Activated naive CD4-positive, alpha-beta T cell treated with anti-CD3 and anti-CD28 coated beads for 36 hours (primary cell): ENCODE measurements around the gene TF. TPM values are rescaled to one million over a fixed set of nuclear protein-coding genes. Genes with fewer than 3 reads are reported as not detected.

Experiments
- CTCF ChIA-PET: fragments of 350-600 bp; sonication (Branson Sonifier 250); formaldehyde crosslinking; loops from one replicate; lab custom pipeline; 2021; ENCODE audit warnings: antibody characterized with exemption; lab: Charles Lee
- DNase-seq: peaks from one replicate; pipeline ENCODE4 v3.0.0-alpha.2; 2020
- H3K27ac Mint-ChIP-seq: one replicate; pipeline ENCODE4 v1.8.0; 2021; ENCODE audit warnings: mild to moderate bottlenecking, mixed read lengths
- H3K27me3 Mint-ChIP-seq: one replicate; pipeline ENCODE4 v1.8.0; 2021; ENCODE audit warnings: low read depth, mixed read lengths
- H3K36me3 Mint-ChIP-seq: one replicate; pipeline ENCODE4 v1.8.0; 2021; ENCODE audit warnings: low read depth, mixed read lengths
- H3K4me1 Mint-ChIP-seq: one replicate; pipeline ENCODE4 v1.8.0; 2021; ENCODE audit warnings: low read depth, mixed read lengths
- H3K4me3 Mint-ChIP-seq: one replicate; pipeline ENCODE4 v1.8.0; 2021; ENCODE audit warnings: mild to moderate bottlenecking, moderate library complexity, mixed read lengths
- H3K9me3 Mint-ChIP-seq: one replicate; pipeline ENCODE4 v1.8.0; 2021; ENCODE audit warnings: mixed read lengths
- intact Hi-C: fragments of 100-400 bp; cut with micrococcal nuclease; formaldehyde crosslinking; loops from one replicate; pipeline ENCODE4 v1.15.1; 2023
- total RNA-seq, 2 experiments: library from RNA; stranded (reverse); gene quantifications; one replicate each; pipeline ENCODE4 v1.2.3, GENCODE V29; 2021

TF gene
- total RNA-seq, 2 experiments from 2014 or later: 0.07 to 0.52 TPM

- Mint-ChIP-seq H3K36me3 (no peaks in the 10 kb centered on the region), H3K9me3 (no peaks in the 10 kb centered on the region), H3K4me3 (no peak overlapping the region), H3K27me3 (peaks cover 35% of the 10 kb centered on the region), H3K4me1 (peaks cover 6% of the 10 kb centered on the region), H3K27ac (no peak overlapping the region)
- intact Hi-C loops: no loop called here
- no peak for DNase-seq
- CTCF ChIA-PET: no interaction called here
Measured at GRCh38 chr3:133749427-133750258, 3.5 kb downstream of the TF start.

DNA sequence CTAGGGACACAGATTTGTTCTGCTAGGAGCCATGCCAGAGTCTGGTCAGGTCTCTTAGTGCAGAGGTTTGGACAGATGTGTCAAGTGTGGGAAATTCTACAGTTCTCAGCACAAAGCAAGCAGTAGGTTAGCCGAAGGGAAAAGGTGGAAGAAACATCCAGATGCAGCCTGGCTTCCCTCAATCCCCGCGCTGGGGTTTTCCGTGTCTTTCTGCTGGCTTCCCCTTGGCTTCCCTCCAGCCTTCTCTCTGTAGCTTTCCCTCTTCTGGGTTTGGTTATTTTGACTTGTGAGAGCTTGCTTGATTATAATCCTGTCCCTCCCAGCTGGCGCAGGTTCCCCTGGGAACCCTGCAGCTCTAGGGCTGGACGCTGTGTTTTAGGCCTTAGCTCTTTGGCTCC, 4.1 kb downstream of the TF start:
- H3K4me3 Mint-ChIP-seq: no peak overlapping the region
- no peaks in the 10 kb centered on the region for H3K9me3 Mint-ChIP-seq
- no peaks in the 10 kb centered on the region for H3K36me3 Mint-ChIP-seq
- H3K27me3 Mint-ChIP-seq: peaks cover 30% of the 10 kb centered on the region
- intact Hi-C loops: no loop called here
- H3K27ac Mint-ChIP-seq: no peak overlapping the region
- CTCF ChIA-PET: no interaction called here
- DNase-seq: no peak
- peaks cover 6% of the 10 kb centered on the region for H3K4me1 Mint-ChIP-seq

GRCh38 chr3:133753107-133753778, 7.0 kb downstream of the TF start:
- Mint-ChIP-seq H3K27me3 (peaks cover 10% of the 10 kb centered on the region), H3K27ac (no peak overlapping the region), H3K4me1 (no peaks in the 10 kb centered on the region), H3K36me3 (no peaks in the 10 kb centered on the region), H3K4me3 (no peak overlapping the region), H3K9me3 (no peaks in the 10 kb centered on the region)
- intact Hi-C loops: no loop called here
- CTCF ChIA-PET: no interaction called here
- no peak for DNase-seq

- H3K9me3 Mint-ChIP-seq: no peaks in the 10 kb centered on the region
- H3K4me3 Mint-ChIP-seq: no peak overlapping the region
- peaks cover 7% of the 10 kb centered on the region for H3K27me3 Mint-ChIP-seq
- CTCF ChIA-PET: no interaction called here
- H3K4me1 Mint-ChIP-seq: no peaks in the 10 kb centered on the region
- no peak for DNase-seq
- H3K36me3 Mint-ChIP-seq: no peaks in the 10 kb centered on the region
- intact Hi-C loops: no loop called here
- no peak overlapping the region for H3K27ac Mint-ChIP-seq
Measured at GRCh38 chr3:133753779-133754164, 7.6 kb downstream of the TF start.

GRCh38 chr3:133754455-133754854, 8.3 kb downstream of the TF start:
- DNase-seq: no peak
- CTCF ChIA-PET: interaction anchor here (0.5 kb wide), 1 partner anchor 310 kb away, joined by 3 read pairs; no protein-coding TSS in a partner anchor
- H3K4me3 Mint-ChIP-seq: no peak overlapping the region
- H3K4me1 Mint-ChIP-seq: no peaks in the 10 kb centered on the region
- H3K36me3 Mint-ChIP-seq: no peaks in the 10 kb centered on the region
- H3K27ac Mint-ChIP-seq: no peak overlapping the region
- intact Hi-C loops: no loop called here
- peaks cover 4% of the 10 kb centered on the region for H3K27me3 Mint-ChIP-seq
- H3K9me3 Mint-ChIP-seq: no peaks in the 10 kb centered on the region

GRCh38 chr3:133754973-133755828, 9.0 kb downstream of the TF start:
- Mint-ChIP-seq H3K36me3 (no peaks in the 10 kb centered on the region), H3K4me3 (no peak overlapping the region), H3K27ac (no peak overlapping the region), H3K4me1 (no peaks in the 10 kb centered on the region), H3K27me3 (peaks cover 4% of the 10 kb centered on the region), H3K9me3 (no peaks in the 10 kb centered on the region)
- CTCF ChIA-PET: no interaction called here
- intact Hi-C loops: no loop called here
- DNase-seq: no peak

DNA sequence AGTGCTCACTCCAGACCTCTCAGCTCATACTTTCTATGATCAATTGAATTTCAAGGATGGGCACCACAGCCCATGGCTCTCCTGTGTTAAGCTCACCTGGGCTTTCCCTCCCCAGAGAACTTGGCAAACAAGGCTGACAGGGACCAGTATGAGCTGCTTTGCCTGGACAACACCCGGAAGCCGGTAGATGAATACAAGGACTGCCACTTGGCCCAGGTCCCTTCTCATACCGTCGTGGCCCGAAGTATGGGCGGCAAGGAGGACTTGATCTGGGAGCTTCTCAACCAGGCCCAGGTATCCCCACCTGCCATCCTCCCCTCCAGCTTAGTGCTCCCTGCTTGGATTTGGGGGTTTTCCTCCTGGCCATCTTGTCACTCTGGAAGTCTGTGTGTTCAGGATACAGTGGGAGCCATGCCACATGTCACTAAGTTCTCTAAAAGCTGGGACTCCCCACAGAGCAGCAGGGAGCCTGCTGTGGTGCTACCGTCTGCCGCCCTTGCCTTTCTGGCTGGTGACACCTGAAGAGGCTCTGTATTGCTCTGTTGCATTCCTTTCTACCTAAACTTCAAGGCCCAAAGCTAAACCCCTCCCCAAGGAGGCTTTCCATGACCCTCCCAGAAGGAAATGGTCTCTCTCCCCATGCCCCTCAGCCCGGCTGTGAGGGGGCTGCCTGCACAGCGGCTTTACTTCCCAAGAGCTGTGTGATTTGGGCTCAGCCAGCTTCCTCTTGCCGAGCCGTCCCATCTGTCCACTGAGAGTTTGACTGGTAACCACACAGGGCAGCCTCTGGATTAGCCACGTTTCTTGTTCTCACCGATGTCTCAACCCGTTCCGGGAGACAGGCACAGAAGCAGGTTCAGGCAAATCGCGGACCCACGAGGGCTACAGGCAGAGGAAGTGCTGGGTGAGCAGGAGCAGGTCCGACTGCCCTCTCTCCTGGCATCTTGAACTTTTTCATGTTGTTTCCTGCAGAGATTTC, 10.8 kb downstream of the TF start:
- DNase-seq: no peak
- Mint-ChIP-seq H3K4me3 (no peak overlapping the region), H3K9me3 (no peaks in the 10 kb centered on the region), H3K27me3 (peaks cover 4% of the 10 kb centered on the region), H3K4me1 (no peaks in the 10 kb centered on the region), H3K36me3 (no peaks in the 10 kb centered on the region), H3K27ac (no peak overlapping the region)
- intact Hi-C loops: no loop called here
- CTCF ChIA-PET: no interaction called here

DNA sequence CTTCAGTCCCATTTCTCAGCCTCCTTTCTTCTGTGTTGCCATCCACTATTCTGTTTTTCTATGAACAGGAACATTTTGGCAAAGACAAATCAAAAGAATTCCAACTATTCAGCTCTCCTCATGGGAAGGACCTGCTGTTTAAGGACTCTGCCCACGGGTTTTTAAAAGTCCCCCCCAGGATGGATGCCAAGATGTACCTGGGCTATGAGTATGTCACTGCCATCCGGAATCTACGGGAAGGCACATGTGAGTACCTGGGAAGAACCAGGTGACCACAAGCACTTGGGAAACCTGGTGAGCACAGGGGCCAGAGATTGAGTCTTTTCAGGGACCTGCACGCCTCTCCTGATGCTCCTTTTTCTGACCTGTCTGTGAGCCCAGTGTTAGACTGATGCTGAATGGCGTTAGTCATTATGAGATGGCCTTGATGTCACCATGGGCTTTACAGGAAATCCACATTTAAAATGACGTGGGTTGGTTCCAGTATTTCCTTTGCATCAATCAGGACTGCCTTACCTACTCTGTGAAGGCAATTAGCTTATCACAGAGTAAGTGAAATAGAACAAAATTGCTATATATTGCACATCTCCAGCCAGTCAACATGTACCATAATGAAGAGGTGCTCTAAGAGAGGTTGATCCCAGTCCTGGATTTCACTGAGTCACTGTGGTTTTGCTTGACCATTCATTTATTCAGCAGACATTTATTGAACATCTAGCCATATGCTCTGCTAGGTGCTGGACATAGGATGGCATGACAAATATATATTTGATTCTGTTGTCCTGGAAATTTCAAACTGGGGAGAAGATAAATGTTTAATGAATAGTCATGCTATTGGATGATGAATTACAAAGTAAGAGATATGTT, 11.7 kb downstream of the TF start:
- CTCF ChIA-PET: no interaction called here
- Mint-ChIP-seq H3K4me3 (no peak overlapping the region), H3K27me3 (peaks cover 7% of the 10 kb centered on the region), H3K4me1 (no peaks in the 10 kb centered on the region), H3K27ac (no peak overlapping the region), H3K9me3 (no peaks in the 10 kb centered on the region), H3K36me3 (no peaks in the 10 kb centered on the region)
- no peak for DNase-seq
- intact Hi-C loops: no loop called here

- H3K36me3 Mint-ChIP-seq: no peaks in the 10 kb centered on the region
Measured at GRCh38 chr3:133758568-133758928, 12.4 kb downstream of the TF start.

GRCh38 chr3:133758964-133759739, 13.0 kb downstream of the TF start:
- Mint-ChIP-seq H3K9me3 (no peaks in the 10 kb centered on the region), H3K4me3 (no peak overlapping the region), H3K36me3 (no peaks in the 10 kb centered on the region), H3K27ac (no peak overlapping the region), H3K27me3 (peaks cover 11% of the 10 kb centered on the region), H3K4me1 (no peaks in the 10 kb centered on the region)
- CTCF ChIA-PET: no interaction called here
- DNase-seq: no peak
- intact Hi-C loops: no loop called here

More at GRCh38 chr3:133758568-133758928, 12.4 kb downstream of the TF start:
- no peak for DNase-seq
- H3K27me3 Mint-ChIP-seq: peaks cover 7% of the 10 kb centered on the region
- H3K4me1 Mint-ChIP-seq: no peaks in the 10 kb centered on the region
- CTCF ChIA-PET: no interaction called here
- H3K4me3 Mint-ChIP-seq: no peak overlapping the region
- no peak overlapping the region for H3K27ac Mint-ChIP-seq
- H3K9me3 Mint-ChIP-seq: no peaks in the 10 kb centered on the region
- intact Hi-C loops: no loop called here
